Esophagus muscularis mucosa (tissue), 3 donors: ENCODE results near the gene IKZF3.

Experiments
- CTCF ChIP-seq, 3 experiments: fragments of 200-600 bp in 2 of 3; fragments of 450-650 bp in 1 of 3; sonication (generic) in 2 of 3; IDR thresholded peaks; one replicate each; pipeline ENCODE4 v1.5.1; 2017 to 2019; ENCODE audit warnings: antibody characterized with exemption in 3 of 3, mild to moderate bottlenecking in 2 of 3, moderate library complexity in 1 of 3
- POLR2A ChIP-seq: fragments of 450-650 bp; IDR thresholded peaks from one replicate; pipeline ENCODE4 v1.6.1; 2017; ENCODE audit warnings: antibody characterized with exemption, moderate library complexity, mild to moderate bottlenecking, low read depth

DNA sequence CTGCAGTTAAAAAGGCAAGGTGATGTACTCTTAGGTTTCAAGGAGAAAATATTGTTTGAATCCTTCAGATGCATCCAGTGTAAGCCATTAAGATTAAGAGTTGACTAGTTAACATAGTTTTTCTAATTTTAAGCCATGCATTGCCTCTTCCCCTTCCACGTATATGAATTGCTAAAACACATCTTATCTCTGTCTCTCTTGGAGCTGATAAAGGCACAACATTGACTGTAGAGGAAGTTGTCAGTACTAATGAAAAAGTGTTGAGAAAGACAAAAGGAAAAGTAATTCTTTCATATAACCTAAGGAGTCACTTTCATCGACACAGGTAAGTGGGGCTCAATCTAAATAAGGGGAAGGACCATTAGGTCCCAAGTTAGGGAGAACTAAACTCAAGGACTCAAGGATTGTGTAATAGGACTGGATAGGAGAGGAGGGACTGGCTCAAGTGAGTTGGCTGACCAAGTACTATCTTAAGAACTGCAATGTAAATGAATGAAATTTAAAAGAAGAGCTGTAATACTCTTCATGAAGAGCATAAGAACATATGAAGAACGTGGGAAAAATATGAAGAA lies 70.7 kb downstream of the IKZF3 start:
- TF ChIP-seq CTCF (IDR thresholded peaks at IDR 0.05) (no peak), POLR2A (no peak)
